GM12878 (cell line): ENCODE results near the gene IFI30. TPM values are rescaled to one million over a fixed set of nuclear protein-coding genes. Genes with fewer than 3 reads are reported as not detected.

Experiments
- BCL11A ChIP-seq: IDR thresholded peaks from 2 replicates; pipeline ENCODE4 v1.6.1; 2011; ENCODE audit warnings: low read depth, low read length
- DPF2 ChIP-seq: fragments of 450-650 bp; IDR thresholded peaks from 2 replicates; pipeline ENCODE4 v1.6.1; 2017; ENCODE audit warnings: mild to moderate bottlenecking
- EGR1 ChIP-seq, 2 experiments: IDR thresholded peaks; 1 replicate in 1 of 2; 2 replicates in 1 of 2; pipeline ENCODE4 v1.6.1; 2011 to 2012; ENCODE audit warnings: low read depth in 2 of 2, low read length in 2 of 2, borderline replicate concordance in 1 of 2, mild to moderate bottlenecking in 1 of 2, moderate library complexity in 1 of 2
- FOXM1 ChIP-seq: IDR thresholded peaks from 2 replicates; pipeline ENCODE4 v1.6.1; 2012; ENCODE audit warnings: low read depth, mild to moderate bottlenecking, inconsistent platforms, low read length, moderate library complexity
- HCFC1 ChIP-seq: fragments of 150-350 bp; IDR thresholded peaks from 2 replicates; pipeline ENCODE4 v1.6.1; 2014; ENCODE audit warnings: low read length
- HDAC2 ChIP-seq: fragments of 200-600 bp; sonication (generic); IDR thresholded peaks from 2 replicates; pipeline ENCODE4 v1.6.1; 2017
- IKZF1 ChIP-seq: fragments of 450-650 bp; conservative IDR thresholded peaks from 2 replicates; pipeline ENCODE4 v1.6.1; 2017; ENCODE audit warnings: antibody characterized with exemption, mild to moderate bottlenecking
- IRF4 ChIP-seq: IDR thresholded peaks from 2 replicates; pipeline ENCODE4 v1.6.1; 2011; ENCODE audit warnings: low read depth, low read length
- IRF5 ChIP-seq: fragments of 450-650 bp; IDR thresholded peaks from 2 replicates; pipeline ENCODE4 v1.6.1; 2017; ENCODE audit warnings: borderline replicate concordance
- LARP7 ChIP-seq: fragments of 450-650 bp; IDR thresholded peaks from 2 replicates; pipeline ENCODE4 v1.6.1; 2017; ENCODE audit warnings: mild to moderate bottlenecking
- MTA2 ChIP-seq: fragments of 450-650 bp; IDR thresholded peaks from 2 replicates; pipeline ENCODE4 v1.6.1; 2016; ENCODE audit warnings: low read depth, mild to moderate bottlenecking, moderate library complexity
- MYB ChIP-seq: fragments of 150-350 bp; IDR thresholded peaks from 2 replicates; pipeline ENCODE4 v1.6.1; 2014; ENCODE audit warnings: mild to moderate bottlenecking, low read depth, low read length, borderline replicate concordance
- PML ChIP-seq: IDR thresholded peaks from 2 replicates; pipeline ENCODE4 v1.6.1; 2012; ENCODE audit warnings: low read length, inconsistent platforms
- RAD21 ChIP-seq: IDR thresholded peaks from 2 replicates; pipeline ENCODE4 v1.6.1; 2011; ENCODE audit warnings: mild to moderate bottlenecking, low read depth, low read length, moderate library complexity; ENCODE audit not compliant: insufficient read depth
- RELA ChIP-seq: fragments of 450-650 bp; IDR thresholded peaks from 2 replicates; pipeline ENCODE4 v1.8.0; 2014; ENCODE audit warnings: borderline replicate concordance; ENCODE audit not compliant: partially characterized antibody
- RELB ChIP-seq: fragments of 450-650 bp; IDR thresholded peaks from 2 replicates; pipeline ENCODE4 v1.6.1; 2017; ENCODE audit warnings: low read depth, mild to moderate bottlenecking, moderate library complexity
- SMAD5 ChIP-seq: IDR thresholded peaks from 2 replicates; pipeline ENCODE4 v1.6.1; 2016; ENCODE audit warnings: antibody characterized with exemption, low read depth
- SREBF1 ChIP-seq: IDR thresholded peaks from 2 replicates; pipeline ENCODE4 v1.6.1; 2012; ENCODE audit warnings: mild to moderate bottlenecking, low read length
- ZBTB4 ChIP-seq: fragments of 450-650 bp; formaldehyde crosslinking; IDR thresholded peaks from 2 replicates; pipeline ENCODE4 v1.4.0; 2022; ENCODE audit warnings: mild to moderate bottlenecking, moderate library complexity
- ZNF217 ChIP-seq: fragments of 450-650 bp; IDR thresholded peaks from 2 replicates; pipeline ENCODE4 v1.6.1; 2017; ENCODE audit warnings: antibody characterized with exemption, mild to moderate bottlenecking
- ZNF592 ChIP-seq: fragments of 450-650 bp; IDR thresholded peaks from 2 replicates; pipeline ENCODE4 v1.6.1; 2017; ENCODE audit warnings: mild to moderate bottlenecking, moderate library complexity
- polyA plus RNA-seq, 11 experiments: library from polyadenylated mRNA; depleted of rRNA in 4 of 11; unstranded in 6 of 11; stranded (reverse) in 5 of 11; fragments of >200 nt; fragmentation: Nextera tagmentation in 4 of 11; fragmentation: Illumina TruSeq in 1 of 11; extraction: Ambion mirVana in 4 of 11; extraction: Trizol in 1 of 11; gene quantifications; 1 replicate in 1 of 11; 2 replicates in 10 of 11; pipeline versions ENCODE4 v1.2.1 to v1.2.3, GENCODE V29; 2011 to 2016; ENCODE audit warnings: inconsistent platforms in 2 of 11, missing spikeins in 2 of 11, low read depth in 1 of 11
- total RNA-seq, 4 experiments: library from RNA; depleted of rRNA in 3 of 4; stranded (reverse); fragments of >200 nt in 3 of 4; fragmentation: Illumina TruSeq in 1 of 4; extraction: Trizol in 1 of 4; gene quantifications; 2 replicates each; pipeline versions ENCODE4 v1.2.1 to v1.2.3, GENCODE V29; 2013 to 2021

Gene IFI30
- total and polyA plus RNA-seq, 10 of the 15 experiments (the other 5 are each of a cell fraction or from before 2014, with no cell fraction given): 221 to 1,112 (median 451) TPM

GRCh38 chr19:18168673-18169381, 4.8 kb upstream of the IFI30 start (continued):
- TF ChIP-seq IRF5 (no peak), HCFC1 (no peak), DPF2 (no peak; the same call in 1 of the 2 replicates), EGR1 (IDR thresholded peaks at IDR 0.05; ENCODE audit: borderline replicate concordance in 1 of 2, low read depth in 2 of 2, low read length in 2 of 2) (no peak), PML (no peak), BCL11A (no peak), SMAD5 (no peak), ZNF592 (no peak), MTA2 (no peak), SREBF1 (no peak), ZNF217 (no peak), LARP7 (peak; percentile 38; the same call in 1 of the 2 replicates), RAD21 (no peak), ZBTB4 (CRISPR knock-in tag) (no peak), MYB (no peak), FOXM1 (no peak), RELA (no peak), RELB (no peak), IKZF1 (peak; percentile 63), IRF4 (no peak), HDAC2 (no peak)
